NCI-H82 treated with DMSO at 0.1 percent for 48 hours (cell line): ENCODE measurements around the gene NR2F1.

Source experiments
- DNase-seq: peaks from one replicate; lab custom pipeline; 2025; ENCODE audit not compliant: unreplicated experiment; lab: John Stamatoyannopoulos, UW

The NR2F1 gene

GRCh38 chr5:93603793-93604643 is 21.0 kb downstream of the NR2F1 start:
- DNase-seq = no peak

- DNase-seq = no peak
These were observed 21.9 kb downstream of the NR2F1 start for GRCh38 chr5:93604644-93605515.

- DNase-seq = no peak
These were observed 23.3 kb downstream of the NR2F1 start for GRCh38 chr5:93606382-93606752.

- DNase-seq = peak; percentile 66
These were observed 24.6 kb downstream of the NR2F1 start for GRCh38 chr5:93607367-93608258.

GRCh38 chr5:93608855-93609254 is 25.8 kb downstream of the NR2F1 start:
- no peak for DNase-seq

GRCh38 chr5:93609762-93610161 is 26.7 kb downstream of the NR2F1 start:
- no peak for DNase-seq

GRCh38 chr5:93610581-93611272 is 27.7 kb downstream of the NR2F1 start:
- no peak for DNase-seq

GRCh38 chr5:93611273-93611975 is 28.4 kb downstream of the NR2F1 start:
- no peak for DNase-seq

- DNase-seq = peak; percentile 17
These were observed 29.2 kb downstream of the NR2F1 start for GRCh38 chr5:93611976-93612854.

- no peak for DNase-seq
These were observed 29.8 kb downstream of the NR2F1 start for GRCh38 chr5:93612855-93613243.

- no peak for DNase-seq
These were observed 33.6 kb downstream of the NR2F1 start for GRCh38 chr5:93616538-93617174.

GRCh38 chr5:93620487-93621326 is 37.7 kb downstream of the NR2F1 start:
- DNase-seq = peak; percentile 53

- peak; percentile 69 for DNase-seq
These were observed 38.3 kb downstream of the NR2F1 start for GRCh38 chr5:93621327-93621798.

GRCh38 chr5:93622240-93622885 is 39.3 kb downstream of the NR2F1 start:
- no peak for DNase-seq

- no peak for DNase-seq
These were observed 40.1 kb downstream of the NR2F1 start for GRCh38 chr5:93623153-93623552.

- no peak for DNase-seq
These were observed 43.8 kb downstream of the NR2F1 start for GRCh38 chr5:93626801-93627200.

GRCh38 chr5:93632327-93632726 is 49.3 kb downstream of the NR2F1 start:
- DNase-seq = no peak
